Type B pancreatic cell (in vitro differentiated cells): ENCODE results near the gene ST6GALNAC3. TPM values are rescaled to one million over a fixed set of nuclear protein-coding genes. Genes with fewer than 3 reads are reported as not detected.
"Not testable (repeated sequence)": the region's sequence is repeated elsewhere in the genome, so short reads cannot be mapped to it uniquely, and the experiment has no call there.

Experiments
- DNase-seq: peaks from one replicate; pipeline ENCODE4 v3.0.0; 2021; ENCODE audit warnings: mixed read lengths; ENCODE audit not compliant: unreplicated experiment; ENCODE audit errors: extremely low spot score
- H3K27ac Mint-ChIP-seq: 2 replicates; pipeline ENCODE4 v1.8.0; 2021; ENCODE audit warnings: mild to moderate bottlenecking, mixed read lengths
- H3K27me3 Mint-ChIP-seq: 2 replicates; pipeline ENCODE4 v1.8.0; 2021; ENCODE audit warnings: mixed read lengths
- H3K36me3 Mint-ChIP-seq: 2 replicates; pipeline ENCODE4 v1.8.0; 2021; ENCODE audit warnings: mixed read lengths
- H3K4me1 Mint-ChIP-seq: one replicate; pipeline ENCODE4 v1.8.0; 2021; ENCODE audit warnings: mixed read lengths; ENCODE audit not compliant: unreplicated experiment
- H3K4me3 Mint-ChIP-seq: 2 replicates; pipeline ENCODE4 v1.8.0; 2021; ENCODE audit warnings: mild to moderate bottlenecking, mixed read lengths
- H3K9me3 Mint-ChIP-seq: 2 replicates; pipeline ENCODE4 v1.8.0; 2021; ENCODE audit warnings: mixed read lengths
- total RNA-seq: library from RNA; stranded (reverse); gene quantifications from 2 replicates; pipeline ENCODE4 v1.2.1, GENCODE V29; 2021; ENCODE audit warnings: low replicate concordance
- TF ChIP-seq, protein P1 (sequence below): fragments of 200-600 bp; sonication (generic); conservative IDR thresholded peaks from 2 replicates; pipeline ENCODE4 v1.5.0; 2021; ENCODE audit warnings: antibody characterized with exemption, mild to moderate bottlenecking

ST6GALNAC3 gene
- total RNA-seq, 1 donor from 2014 or later, result 24.7 TPM

DNA sequence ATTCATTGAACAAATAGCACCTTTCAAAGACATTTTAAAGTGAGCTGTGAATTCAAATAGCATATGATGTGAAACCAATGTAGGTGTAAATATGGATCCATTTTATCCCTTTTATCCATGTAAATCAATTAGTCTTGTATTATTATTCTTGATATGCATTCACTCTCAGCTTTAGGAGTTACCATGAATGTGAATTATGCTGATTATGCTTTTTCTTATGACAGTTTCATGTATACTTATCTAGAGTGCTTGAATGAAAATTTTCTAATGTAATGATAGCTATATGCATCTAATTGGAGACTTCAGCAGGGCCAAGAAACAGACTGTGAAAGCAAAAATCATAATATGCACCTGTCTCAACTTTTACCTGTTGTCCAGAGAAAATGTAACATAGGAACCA is 566.2 kb downstream of the ST6GALNAC3 start:
- Mint-ChIP-seq H3K9me3 (peaks cover 7% of the 10 kb centered on the region), H3K4me1 (no peaks in the 10 kb centered on the region), H3K4me3 (no peak overlapping the region), H3K36me3 (peaks cover 5% of the 10 kb centered on the region), H3K27ac (no peak overlapping the region), H3K27me3 (no peaks in the 10 kb centered on the region)
- no peak for DNase-seq
- TF ChIP-seq, protein P1, sequence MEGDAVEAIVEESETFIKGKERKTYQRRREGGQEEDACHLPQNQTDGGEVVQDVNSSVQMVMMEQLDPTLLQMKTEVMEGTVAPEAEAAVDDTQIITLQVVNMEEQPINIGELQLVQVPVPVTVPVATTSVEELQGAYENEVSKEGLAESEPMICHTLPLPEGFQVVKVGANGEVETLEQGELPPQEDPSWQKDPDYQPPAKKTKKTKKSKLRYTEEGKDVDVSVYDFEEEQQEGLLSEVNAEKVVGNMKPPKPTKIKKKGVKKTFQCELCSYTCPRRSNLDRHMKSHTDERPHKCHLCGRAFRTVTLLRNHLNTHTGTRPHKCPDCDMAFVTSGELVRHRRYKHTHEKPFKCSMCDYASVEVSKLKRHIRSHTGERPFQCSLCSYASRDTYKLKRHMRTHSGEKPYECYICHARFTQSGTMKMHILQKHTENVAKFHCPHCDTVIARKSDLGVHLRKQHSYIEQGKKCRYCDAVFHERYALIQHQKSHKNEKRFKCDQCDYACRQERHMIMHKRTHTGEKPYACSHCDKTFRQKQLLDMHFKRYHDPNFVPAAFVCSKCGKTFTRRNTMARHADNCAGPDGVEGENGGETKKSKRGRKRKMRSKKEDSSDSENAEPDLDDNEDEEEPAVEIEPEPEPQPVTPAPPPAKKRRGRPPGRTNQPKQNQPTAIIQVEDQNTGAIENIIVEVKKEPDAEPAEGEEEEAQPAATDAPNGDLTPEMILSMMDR, result no peak

- Mint-ChIP-seq H3K4me3 (no peak overlapping the region), H3K9me3 (peaks cover 15% of the 10 kb centered on the region), H3K36me3 (peaks cover 5% of the 10 kb centered on the region), H3K27ac (no peak overlapping the region), H3K27me3 (no peaks in the 10 kb centered on the region), H3K4me1 (no peaks in the 10 kb centered on the region)
- DNase-seq, result no peak
- TF ChIP-seq, protein P1, result no peak
Observed at GRCh38 chr1:76644139-76644538, 569.6 kb downstream of the ST6GALNAC3 start.

DNA sequence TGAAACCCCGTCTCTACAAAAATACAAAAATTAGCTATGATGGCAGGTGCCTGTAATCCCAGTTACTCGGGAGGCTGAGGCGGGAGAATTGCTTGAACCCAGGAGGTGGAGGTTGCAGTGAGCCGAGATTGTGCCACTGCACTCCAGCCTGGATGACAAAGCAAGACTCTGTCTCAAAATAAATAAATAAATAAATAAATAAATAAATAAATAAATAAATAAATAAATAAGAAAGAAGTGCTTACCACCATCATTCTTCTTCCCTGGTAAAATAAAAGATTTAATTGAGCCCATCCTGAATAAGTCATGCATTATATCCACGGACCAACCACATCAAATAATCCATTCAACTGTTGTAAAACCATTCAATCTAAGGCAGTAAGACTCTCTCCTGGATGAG is 578.3 kb downstream of the ST6GALNAC3 start:
- not testable (repeated sequence) for H3K9me3 Mint-ChIP-seq, H3K4me1 Mint-ChIP-seq, H3K4me3 Mint-ChIP-seq, DNase-seq, H3K36me3 Mint-ChIP-seq, H3K27me3 Mint-ChIP-seq, H3K27ac Mint-ChIP-seq

- H3K36me3 Mint-ChIP-seq, result no peaks in the 10 kb centered on the region
Observed at GRCh38 chr1:76657623-76658022, 583.1 kb downstream of the ST6GALNAC3 start.

DNA sequence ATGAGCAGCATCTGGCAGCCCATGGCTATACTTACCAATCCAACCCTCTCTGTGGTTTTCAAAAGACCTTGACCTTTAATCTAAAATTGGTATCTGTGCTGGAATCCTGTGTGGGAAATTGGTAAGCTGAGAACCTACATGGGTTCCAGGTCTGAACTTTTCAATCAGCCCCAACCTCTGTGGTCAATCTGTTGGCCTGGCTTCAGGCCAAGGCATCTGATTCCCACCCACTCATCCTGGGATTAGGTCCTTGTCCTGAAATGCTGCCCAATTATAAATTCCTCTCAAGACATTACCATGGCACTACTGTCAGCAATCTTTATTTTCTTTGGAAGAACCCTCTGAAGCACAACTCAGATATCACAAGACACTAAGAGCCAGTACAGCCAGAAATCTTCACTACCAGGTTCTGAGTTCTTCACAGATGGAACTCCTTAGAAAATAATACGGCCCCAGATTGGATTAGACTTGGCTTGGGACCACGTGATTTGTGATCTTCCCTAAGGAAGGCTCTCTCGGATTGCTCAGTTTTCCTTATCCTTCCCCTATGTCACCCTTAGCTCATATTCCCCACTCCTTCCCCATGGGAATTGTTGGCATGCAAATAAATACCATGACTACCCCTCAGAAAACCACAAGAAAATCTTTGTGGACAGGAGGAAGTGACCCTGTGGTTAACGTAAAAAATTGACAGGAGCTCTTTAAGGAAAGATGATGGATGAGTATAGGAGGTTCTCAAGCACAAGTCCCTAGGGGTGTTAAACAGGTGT is 584.8 kb downstream of the ST6GALNAC3 start:
- H3K27me3 Mint-ChIP-seq, result no peaks in the 10 kb centered on the region

More at GRCh38 chr1:76657623-76658022, 583.1 kb downstream of the ST6GALNAC3 start:
- Mint-ChIP-seq H3K27me3 (no peaks in the 10 kb centered on the region), H3K4me3 (no peak overlapping the region), H3K27ac (no peak overlapping the region), H3K9me3 (peaks cover 5% of the 10 kb centered on the region), H3K4me1 (no peaks in the 10 kb centered on the region)
- TF ChIP-seq, protein P1, result no peak
- DNase-seq, result no peak

DNA sequence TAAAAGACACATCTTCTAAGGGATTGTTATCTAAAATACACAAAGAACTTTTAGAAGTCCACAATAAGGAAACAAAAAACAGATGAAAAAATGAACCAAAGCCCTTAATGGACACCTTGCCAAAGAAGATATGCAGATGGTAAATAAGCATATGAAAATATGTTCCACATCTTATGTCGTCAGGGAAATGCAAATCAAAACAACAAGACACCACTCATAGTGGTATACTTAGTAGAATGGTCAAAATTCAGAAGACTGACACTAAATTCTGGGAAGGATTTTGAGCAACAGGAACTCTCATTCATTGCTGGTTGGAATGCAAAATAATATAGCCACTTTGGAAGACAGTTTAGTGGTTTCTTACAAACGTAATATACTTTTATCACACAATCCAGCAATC is 587.0 kb downstream of the ST6GALNAC3 start:
- Mint-ChIP-seq H3K27ac (no peak overlapping the region), H3K27me3 (no peaks in the 10 kb centered on the region), H3K4me1 (no peaks in the 10 kb centered on the region), H3K4me3 (no peak overlapping the region), H3K36me3 (no peaks in the 10 kb centered on the region), H3K9me3 (peaks cover 9% of the 10 kb centered on the region)
- TF ChIP-seq, protein P1, result no peak
- no peak for DNase-seq

More for the DNA sequence above, 584.8 kb downstream of the ST6GALNAC3 start:
- Mint-ChIP-seq H3K36me3 (no peaks in the 10 kb centered on the region), H3K27ac (no peak overlapping the region), H3K4me1 (no peaks in the 10 kb centered on the region), H3K9me3 (peaks cover 7% of the 10 kb centered on the region), H3K4me3 (no peak overlapping the region)
- TF ChIP-seq, protein P1, result no peak
- DNase-seq, result no peak
